HL-60/S4 (cell line): ENCODE measurements around the gene CRISP1.
"Not testable (repeated sequence)": the region's sequence is repeated elsewhere in the genome, so short reads cannot be mapped to it uniquely, and the experiment has no call there.

ENCODE experiments used
- in situ Hi-C: fragments of 300-500 bp; cut with MboI; formaldehyde crosslinking; loops from 2 replicates; pipeline ENCODE4 v1.14.3; 2022; ENCODE audit warnings: low sequenced_read_pairs

The CRISP1 gene

DNA sequence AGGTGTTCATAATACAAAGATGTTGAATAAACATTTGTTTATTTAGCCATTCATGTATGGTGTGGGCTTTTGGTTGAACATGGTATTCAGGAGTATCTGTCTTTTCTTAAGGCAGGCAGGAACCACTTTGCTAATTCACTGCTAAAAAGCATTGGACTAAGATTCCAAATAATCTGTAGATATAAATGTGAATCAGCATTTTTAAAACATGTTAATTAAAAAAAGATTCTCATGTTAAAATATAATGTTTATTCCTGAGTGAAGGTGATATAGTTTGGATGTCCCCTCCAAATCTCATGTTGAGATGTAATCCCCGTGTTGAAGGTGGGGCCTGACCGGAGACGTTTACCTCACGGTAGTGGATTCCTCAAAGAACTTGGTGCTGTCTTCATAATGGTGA is 19.3 kb downstream of the CRISP1 start:
- in situ Hi-C loops: loop anchor here (25.0 kb wide), 1 partner anchor 235 kb away; no protein-coding TSS in a partner anchor

DNA sequence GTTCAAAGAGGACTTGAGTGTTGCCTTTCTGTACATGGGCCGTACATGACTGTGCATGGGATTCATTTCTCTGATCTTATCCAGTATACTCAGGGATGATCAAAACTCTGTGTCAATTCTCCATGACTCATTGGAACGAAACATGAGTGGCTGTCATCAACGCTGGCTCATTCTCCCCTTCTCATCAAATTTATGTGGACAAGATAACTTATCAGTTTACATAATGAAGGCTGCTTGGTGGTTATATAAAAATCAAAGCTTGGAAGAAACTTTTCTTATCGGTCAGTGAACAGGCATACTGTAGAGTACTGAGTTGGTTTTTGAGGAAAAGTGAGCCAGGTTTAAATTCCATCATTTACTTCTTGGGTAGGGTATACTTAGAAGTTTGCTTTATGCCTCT is 24.9 kb downstream of the CRISP1 start:
- in situ Hi-C loops: loop anchor here (25.0 kb wide), 1 partner anchor 229 kb away; no protein-coding TSS in a partner anchor

DNA sequence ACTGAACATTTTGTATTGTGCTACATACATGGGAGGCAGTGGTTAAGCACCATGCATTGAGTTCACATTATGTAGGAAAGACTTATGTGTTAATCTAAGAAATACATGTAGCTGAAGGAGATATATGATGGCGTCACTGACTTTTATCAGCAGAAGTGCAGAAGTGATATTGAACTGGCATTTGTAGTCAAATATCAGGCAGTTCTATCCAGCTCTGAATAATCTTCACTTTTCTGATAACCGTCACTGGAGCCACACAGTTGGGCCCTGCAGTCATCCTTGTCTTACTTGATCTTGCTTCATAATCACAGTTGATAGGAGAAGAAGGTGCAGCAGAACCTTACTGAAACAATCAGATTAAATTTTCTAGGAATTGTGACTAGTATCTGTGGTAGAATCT is 26.4 kb downstream of the CRISP1 start:
- in situ Hi-C loops: loop anchor here (25.0 kb wide), 1 partner anchor 228 kb away; no protein-coding TSS in a partner anchor

DNA sequence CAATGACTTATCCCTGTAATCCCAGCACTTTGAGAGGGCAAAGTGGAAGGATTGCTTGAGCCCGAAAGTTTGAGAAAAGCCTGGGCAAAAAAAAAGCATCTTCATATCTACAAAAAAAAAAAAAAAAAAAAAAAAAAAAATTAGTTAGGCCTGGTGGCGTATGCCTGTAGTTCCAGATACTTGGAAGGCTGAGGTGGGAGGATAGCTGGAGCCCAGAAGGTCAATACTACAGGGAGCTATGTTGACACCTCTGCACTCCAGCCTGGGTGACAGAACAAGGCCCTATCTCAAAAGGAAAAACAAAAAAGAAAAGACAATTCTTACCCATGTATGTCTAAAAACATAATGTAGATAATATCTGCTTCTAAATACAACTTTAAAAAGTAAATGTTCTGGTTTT is 27.2 kb downstream of the CRISP1 start:
- in situ Hi-C loops: loop anchor here (25.0 kb wide), 1 partner anchor 227 kb away; no protein-coding TSS in a partner anchor

DNA sequence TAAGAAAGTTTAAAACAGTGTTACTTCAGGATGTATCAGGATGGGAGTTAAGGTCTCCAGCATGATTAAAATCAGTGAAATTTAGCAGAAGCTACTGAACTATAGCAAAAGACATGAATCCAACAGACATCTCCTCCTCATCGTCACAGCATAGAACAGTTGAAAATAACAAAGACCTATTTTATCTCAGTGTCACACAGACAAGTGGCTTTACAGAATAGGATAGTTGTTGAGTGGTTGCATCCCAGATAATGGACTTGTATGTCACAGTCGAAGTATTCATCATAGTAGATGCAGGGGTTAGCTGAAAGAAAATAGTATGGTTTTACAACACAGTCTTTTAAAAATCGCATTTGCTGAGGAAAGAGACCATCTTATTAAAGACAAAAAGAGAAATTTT is 31.2 kb downstream of the CRISP1 start:
- in situ Hi-C loops: loop anchor here (25.0 kb wide), 1 partner anchor 223 kb away; no protein-coding TSS in a partner anchor

DNA sequence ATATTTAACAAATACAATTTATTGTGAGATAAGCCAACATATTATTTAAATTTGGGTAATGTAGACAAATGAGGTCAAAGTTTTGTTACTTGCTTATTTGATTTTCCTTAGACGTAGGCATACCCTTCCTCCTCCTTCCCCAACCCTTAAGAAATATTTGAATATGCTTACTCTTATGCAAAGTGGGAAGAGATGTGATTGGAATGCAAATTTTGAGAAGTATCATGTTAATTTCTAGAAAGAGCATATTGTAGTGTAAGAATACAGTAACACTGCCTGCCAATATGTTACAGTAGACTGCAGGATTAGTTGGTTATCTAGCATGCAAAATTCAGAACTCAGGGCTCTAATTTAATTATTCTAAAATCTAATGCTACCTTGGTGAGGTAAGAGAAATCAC is 32.9 kb downstream of the CRISP1 start:
- in situ Hi-C loops: loop anchor here (25.0 kb wide), 1 partner anchor 221 kb away; no protein-coding TSS in a partner anchor

DNA sequence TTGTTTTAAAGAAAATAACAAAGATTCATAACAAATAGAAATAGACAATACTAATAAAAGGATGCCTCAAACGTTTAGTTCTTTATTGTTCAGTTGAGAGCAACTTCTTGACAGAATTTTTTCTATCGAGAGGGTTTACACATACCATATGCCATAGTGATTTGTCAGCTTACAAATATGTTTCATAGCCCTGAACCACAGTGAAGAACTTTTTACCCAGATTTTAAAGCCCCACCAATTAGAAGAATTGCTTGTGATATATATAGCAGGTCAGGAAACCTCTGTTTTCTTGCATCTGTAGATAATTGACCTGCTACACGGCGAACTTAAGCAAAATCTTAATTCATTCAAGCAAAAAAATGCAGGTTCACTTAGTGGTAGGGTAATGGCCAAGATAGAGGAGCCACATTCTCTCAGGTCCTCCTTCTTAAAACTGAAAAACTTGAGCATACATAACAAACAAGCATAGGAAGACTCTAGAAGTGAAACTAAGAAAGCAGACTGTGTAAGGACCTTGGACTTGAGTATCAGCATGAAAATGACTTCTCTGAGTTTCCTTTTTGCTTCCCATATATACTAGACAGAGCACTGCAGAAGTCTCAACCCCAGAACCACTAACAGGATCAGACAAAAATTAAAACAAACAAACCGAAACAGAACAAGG is 39.5 kb downstream of the CRISP1 start:
- in situ Hi-C loops: loop anchor here (25.0 kb wide), 1 partner anchor 215 kb away; no protein-coding TSS in a partner anchor

DNA sequence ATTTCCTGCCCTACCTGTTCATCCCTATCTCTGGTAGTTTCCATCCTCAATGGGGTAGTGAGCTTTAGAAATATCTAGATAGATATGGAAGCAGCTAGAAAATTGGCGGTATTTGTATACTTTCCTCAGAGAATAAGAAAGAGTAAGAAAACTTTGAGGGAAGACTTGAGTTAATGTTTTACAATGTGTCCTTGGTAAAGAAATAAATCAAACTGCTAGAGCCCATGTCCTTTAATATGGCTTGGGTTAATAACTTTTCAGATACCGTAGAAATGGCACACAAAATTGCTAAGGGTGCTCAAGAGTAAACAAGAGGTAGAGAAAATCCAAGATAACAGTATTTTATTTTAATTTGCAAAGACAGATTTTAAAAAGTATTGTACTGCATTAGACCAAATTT is 51.2 kb downstream of the CRISP1 start:
- in situ Hi-C loops: no loop called here

DNA sequence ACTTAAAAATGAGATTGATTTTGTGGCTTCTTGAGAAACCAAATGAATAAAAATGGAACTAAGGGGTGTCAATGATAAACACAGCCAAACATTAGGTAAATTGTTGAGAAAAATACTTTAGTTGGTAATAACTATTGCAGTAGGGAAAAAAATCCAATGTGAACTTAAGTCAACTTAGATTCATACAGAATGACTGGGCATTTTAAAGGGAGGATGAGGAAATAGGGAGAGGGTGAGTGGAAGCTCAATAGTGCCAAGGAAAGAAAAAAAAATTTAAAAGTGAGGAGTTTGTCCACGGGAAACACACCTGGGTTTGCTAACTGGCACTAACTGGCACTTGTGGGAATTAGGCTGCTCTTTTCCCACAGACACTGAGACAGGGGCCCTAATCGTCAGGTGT is 53.1 kb downstream of the CRISP1 start:
- in situ Hi-C loops: no loop called here

DNA sequence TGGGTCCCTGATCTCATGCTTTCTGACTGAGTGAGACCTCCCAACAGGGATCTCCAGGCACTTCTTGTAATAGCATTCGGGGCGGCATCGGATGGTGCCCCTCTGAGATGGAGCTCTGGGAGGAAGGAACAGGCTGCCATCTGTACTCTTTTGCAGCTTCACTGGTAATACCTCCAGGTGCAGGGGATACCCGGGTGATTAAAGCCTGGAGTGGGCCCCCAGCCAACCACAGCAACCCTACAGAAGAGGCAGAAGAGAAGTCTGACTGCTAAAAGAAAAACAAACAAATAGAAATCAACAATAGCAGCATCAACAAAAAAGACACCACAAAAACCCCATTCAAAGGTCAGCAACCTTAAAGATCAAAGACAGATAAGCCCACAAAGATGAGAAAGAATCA is 60.2 kb downstream of the CRISP1 start:
- in situ Hi-C loops: no loop called here

DNA sequence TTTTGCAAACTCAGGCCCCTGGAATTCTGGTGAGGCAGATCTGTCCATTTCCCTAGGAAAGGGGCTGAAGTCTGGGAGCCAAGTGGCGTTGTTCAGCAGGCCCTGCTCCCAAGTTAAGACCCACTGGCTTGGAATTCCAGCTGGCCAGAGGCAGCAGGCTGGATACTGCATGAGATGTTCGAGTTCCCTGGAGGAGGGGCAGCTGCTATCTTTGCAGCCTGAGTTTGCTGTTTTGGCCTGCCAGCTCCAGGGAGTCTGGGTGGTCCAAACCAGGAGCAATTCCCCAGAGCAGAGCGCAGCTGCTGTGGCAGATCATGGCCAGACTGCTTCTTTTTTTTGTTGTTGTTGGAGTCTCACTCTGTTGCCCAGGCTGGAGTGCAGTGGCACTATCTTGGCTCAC is 61.1 kb downstream of the CRISP1 start:
- in situ Hi-C loops: no loop called here

DNA sequence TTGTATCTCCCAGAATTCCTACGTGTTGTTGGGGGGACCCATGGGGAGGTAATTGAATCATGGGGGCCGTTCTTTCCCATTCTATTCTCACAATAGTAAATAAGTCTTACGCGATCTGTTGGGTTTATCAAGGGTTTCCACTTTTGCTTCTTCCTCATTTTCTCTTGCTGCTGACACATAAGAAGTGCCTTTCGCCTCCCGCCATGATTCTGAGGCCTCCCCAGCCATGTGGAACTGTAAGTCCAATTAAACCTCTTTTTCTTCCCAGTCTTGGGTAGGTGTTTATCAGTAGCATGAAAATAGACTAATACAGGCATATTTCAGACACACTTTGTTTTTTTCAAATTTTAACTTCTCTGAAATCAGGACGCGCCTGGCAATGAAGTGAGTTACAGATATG is 64.8 kb downstream of the CRISP1 start:
- in situ Hi-C loops: no loop called here

DNA sequence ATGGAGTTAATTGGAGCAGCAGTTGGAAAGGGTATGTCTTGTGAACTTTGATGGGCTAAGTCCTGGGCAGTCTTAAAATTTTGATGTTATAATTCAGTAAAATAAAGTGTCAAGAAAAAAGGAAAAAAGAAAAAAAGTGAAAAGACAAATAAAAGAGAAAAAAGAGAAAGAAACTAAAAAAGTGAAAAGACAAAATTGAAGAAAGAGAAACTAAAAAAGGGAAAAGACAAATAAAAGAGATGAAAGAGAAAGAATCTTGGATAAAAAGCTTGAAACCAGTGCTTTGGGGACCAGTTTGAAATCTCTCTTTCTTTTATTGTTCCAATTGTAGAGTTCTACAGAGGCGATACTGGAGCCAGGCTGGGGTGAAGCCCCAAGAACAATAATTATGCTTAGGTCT is 67.2 kb downstream of the CRISP1 start:
- in situ Hi-C loops: no loop called here

DNA sequence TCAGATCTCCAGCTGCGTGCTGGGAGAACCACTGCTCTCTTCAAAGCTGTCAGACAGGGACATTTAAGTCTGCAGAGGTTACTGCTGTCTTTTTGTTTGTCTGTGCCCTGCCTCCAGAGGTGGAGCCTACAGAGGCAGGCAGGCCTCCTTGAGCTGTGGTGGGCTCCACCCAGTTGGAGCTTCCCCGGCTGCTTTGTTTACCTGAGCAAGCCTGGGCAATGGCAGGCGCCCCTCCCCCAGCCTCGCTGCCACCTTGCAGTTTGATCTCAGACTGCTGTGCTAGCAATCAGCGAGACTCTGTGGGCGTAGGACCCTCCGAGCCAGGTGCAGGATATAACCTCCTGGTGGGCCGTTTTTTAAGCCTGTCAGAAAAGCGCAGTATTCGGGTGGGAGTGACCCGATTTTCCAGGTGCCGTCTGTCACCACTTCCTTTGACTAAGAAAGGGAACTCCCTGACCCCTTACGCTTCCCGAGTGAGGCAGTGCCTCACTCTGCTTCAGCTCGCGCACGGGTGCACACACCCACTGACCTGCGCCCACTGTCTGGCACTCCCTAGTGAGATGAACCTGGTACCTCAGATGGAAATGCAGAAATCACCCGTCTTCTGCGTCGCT is 69.4 kb downstream of the CRISP1 start:
- in situ Hi-C loops: not testable (repeated sequence)

DNA sequence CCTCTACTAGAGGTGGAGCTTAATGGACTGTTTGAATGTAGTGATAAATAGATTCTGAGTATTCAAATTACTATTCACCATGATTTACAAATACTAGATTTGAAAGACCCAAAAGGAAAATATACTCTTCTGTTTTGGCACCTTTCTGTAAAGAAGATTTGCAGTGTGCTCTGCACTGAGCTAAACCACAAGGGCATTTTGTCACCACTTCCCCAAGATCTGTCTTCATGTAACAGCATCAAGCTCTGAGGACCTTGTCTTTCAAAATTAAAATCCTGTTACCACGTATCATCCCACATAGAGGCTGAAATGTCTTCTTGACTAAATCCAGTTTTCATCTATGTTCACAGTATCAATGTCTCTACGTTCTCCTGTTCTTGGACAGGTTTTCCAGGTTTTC is 76.0 kb downstream of the CRISP1 start:
- in situ Hi-C loops: no loop called here

DNA sequence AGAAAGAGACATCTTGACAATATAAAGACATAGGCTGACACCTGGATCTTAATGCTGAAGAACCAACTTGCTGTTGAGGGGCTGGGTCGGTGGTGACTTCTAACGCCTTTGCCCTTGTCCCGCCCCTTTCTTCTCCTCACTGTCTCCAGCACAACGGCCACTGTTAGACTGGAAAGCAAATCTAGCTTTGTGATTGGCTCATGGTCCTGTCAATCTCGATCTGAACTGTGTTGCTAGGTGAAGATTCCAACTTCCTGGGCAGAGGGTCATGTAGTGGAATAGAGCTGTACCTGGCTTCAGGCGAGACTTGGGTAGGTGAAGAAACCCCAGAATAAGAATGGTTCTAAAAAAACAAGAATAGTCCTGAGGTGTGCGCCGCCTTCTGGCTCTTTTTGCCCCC is 79.2 kb downstream of the CRISP1 start, which contains the start of gene PGK2:
Gene PGK2 (minus strand): TSS at position 110 of the 400 bp plus-strand sequence. CDS start 98 bp downstream, at position 12.
- in situ Hi-C loops: no loop called here

DNA sequence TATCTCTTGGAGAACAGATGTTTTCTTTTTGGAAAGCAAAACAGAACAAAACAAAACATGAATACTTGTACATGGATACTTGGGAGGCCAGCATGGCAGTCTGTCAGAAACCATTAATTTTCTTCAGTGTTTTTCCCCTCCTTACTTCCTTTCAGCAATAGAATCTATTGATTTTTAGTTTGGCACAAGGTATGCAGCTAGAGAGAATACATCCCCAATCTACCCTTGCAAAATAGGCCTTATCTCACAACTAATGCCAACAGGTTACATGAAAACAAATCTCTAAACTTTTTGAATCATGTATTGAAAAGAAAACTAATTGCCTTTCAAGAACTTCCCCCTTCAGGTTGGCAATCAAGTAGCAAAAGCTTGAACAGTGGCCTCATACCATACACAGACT is 82.1 kb downstream of the CRISP1 start:
- in situ Hi-C loops: no loop called here
